OCI-LY3 (cell line): Measurements from ENCODE around the gene RPS6KC1.

Experiments used
- H2AFZ ChIP-seq: fragments of 200-600, 300-600 bp; shearing (Covaris generic); 2 replicates; pipeline ENCODE4 v1.6.0; 2014; ENCODE audit warnings: antibody characterized with exemption, low read depth, low read length
- H3K27ac ChIP-seq: fragments of 200-600, 300-600 bp; sonication (generic); 2 replicates; pipeline ENCODE4 v1.5.1; 2014; ENCODE audit warnings: mild to moderate bottlenecking, low read length, moderate library complexity, mixed read lengths
- H3K27me3 ChIP-seq: fragments of 200-600, 300-600 bp; sonication (generic); 2 replicates; pipeline ENCODE4 v1.6.1; 2014; ENCODE audit warnings: low read depth, low read length, mixed read lengths
- H3K36me3 ChIP-seq: fragments of 200-600, 300-600 bp; sonication (generic); replicated peaks from 2 replicates; pipeline ENCODE3; 2014; ENCODE audit warnings: low read depth, low read length, mixed read lengths
- H3K4me1 ChIP-seq: fragments of 300-600, 200-600 bp; sonication (generic); 2 replicates; pipeline ENCODE4 v1.6.1; 2014; ENCODE audit warnings: low read length, mixed read lengths
- H3K4me2 ChIP-seq: fragments of 200-600, 300-600 bp; sonication (generic); 2 replicates; pipeline ENCODE4 v1.6.1; 2014; ENCODE audit warnings: low read length, mixed read lengths
- H3K4me3 ChIP-seq: fragments of 300-600, 200-600 bp; sonication (generic); 2 replicates; pipeline ENCODE4 v1.5.1; 2014; ENCODE audit warnings: antibody characterized with exemption, mild to moderate bottlenecking, low read length, moderate library complexity
- H3K79me2 ChIP-seq: fragments of 300-600, 200-600 bp; shearing (Covaris generic); 2 replicates; pipeline ENCODE4 v1.6.1; 2014; ENCODE audit warnings: mild to moderate bottlenecking, low read length, mixed read lengths
- H3K9ac ChIP-seq: fragments of 300-600, 200-600 bp; shearing (Covaris generic); 2 replicates; pipeline ENCODE4 v1.6.0; 2014; ENCODE audit warnings: mild to moderate bottlenecking, low read length, moderate library complexity
- H3K9me3 ChIP-seq: fragments of 200-600, 300-600 bp; shearing (Covaris generic); 2 replicates; pipeline ENCODE4 v1.6.1; 2014; ENCODE audit warnings: low read length, mixed read lengths; ENCODE audit not compliant: insufficient read depth
- H4K20me1 ChIP-seq: fragments of 200-600, 300-600 bp; sonication (generic); 2 replicates; pipeline ENCODE4 v1.6.1; 2016; ENCODE audit warnings: low read length, mixed read lengths; ENCODE audit not compliant: insufficient read depth
- EZH2phosphoT487 ChIP-seq: fragments of 200-600 bp; shearing (Covaris generic); IDR thresholded peaks from 2 replicates; pipeline ENCODE4 v1.6.1; 2018; ENCODE audit warnings: antibody characterized with exemption, mixed run types, low read depth
- TF ChIP-seq, protein P1 (sequence below): fragments of 200-600, 300-600 bp; sonication (generic); IDR thresholded peaks from 2 replicates; pipeline ENCODE4 v1.5.1; 2014; ENCODE audit warnings: antibody characterized with exemption, low read length, low read depth

The RPS6KC1 gene

DNA sequence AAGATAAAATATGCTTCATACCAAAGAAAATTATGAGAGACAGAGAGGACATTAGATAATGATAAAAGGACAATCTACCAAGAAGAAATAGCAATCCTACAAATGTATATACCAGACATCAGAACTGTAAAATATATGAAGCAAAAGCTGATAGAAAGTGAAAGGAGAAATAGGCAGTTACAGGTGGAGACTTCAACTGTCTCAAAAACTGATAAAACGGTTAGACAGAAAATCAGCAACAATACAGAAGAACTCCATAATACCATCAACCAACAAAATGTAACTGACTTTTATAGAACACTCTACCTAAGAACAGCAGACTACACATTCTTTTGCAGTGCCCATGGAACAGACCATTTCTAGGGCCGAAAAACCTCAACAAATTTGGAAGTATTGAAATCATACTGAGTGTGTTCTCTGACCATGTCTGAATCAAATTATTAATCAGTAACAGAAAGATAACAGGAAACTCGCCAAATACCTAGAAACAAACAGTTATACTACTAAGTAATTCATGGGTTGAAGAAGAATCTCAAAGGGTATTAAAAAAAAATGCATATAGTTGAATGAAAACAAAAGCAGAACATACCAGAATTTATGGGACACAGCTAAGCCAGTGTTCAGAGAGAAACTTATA is 132.1 kb downstream of the RPS6KC1 start:
- no peak for TF ChIP-seq EZH2phosphoT487
- TF ChIP-seq, protein P1, sequence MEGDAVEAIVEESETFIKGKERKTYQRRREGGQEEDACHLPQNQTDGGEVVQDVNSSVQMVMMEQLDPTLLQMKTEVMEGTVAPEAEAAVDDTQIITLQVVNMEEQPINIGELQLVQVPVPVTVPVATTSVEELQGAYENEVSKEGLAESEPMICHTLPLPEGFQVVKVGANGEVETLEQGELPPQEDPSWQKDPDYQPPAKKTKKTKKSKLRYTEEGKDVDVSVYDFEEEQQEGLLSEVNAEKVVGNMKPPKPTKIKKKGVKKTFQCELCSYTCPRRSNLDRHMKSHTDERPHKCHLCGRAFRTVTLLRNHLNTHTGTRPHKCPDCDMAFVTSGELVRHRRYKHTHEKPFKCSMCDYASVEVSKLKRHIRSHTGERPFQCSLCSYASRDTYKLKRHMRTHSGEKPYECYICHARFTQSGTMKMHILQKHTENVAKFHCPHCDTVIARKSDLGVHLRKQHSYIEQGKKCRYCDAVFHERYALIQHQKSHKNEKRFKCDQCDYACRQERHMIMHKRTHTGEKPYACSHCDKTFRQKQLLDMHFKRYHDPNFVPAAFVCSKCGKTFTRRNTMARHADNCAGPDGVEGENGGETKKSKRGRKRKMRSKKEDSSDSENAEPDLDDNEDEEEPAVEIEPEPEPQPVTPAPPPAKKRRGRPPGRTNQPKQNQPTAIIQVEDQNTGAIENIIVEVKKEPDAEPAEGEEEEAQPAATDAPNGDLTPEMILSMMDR, result no peak
- Histone ChIP-seq H3K9me3 (peaks cover 9% of the 10 kb centered on the region), H3K27ac (peak overlapping the region; percentile 49)

DNA sequence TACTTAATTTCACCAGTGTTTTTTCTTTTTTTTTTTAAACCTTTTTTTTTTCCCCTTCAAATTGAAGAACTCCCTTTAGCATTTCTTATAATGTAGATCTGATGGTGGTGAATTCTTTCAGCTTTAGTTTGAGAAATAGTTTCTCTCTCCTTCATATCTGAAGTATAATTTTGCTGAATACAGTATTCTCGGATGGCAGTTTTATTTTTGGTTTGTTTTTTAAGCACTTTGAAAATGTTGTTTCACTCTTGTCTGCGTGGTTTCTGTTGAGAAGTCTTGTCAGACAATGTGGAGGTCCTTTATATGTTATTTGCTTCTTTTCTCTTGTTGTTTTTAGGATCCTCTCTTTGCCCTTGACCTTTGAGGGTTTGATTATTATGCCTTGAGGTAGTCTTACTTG is 135.1 kb downstream of the RPS6KC1 start:
- Histone ChIP-seq H3K4me1 (peaks cover 11% of the 10 kb centered on the region), H3K9me3 (peaks cover 9% of the 10 kb centered on the region)

More for the DNA sequence above, 132.1 kb downstream of the RPS6KC1 start:
- peak overlapping the region; percentile 21; the same call in 1 of the 2 replicates for H3K9ac ChIP-seq
- peak overlapping the region; percentile 72 for H3K4me2 ChIP-seq
- peaks cover 18% of the 10 kb centered on the region for H3K4me1 ChIP-seq
- no peaks in the 10 kb centered on the region for H4K20me1 ChIP-seq
- H3K27me3 ChIP-seq, result no peaks in the 10 kb centered on the region
- H3K36me3 ChIP-seq, result peaks cover 19% of the 10 kb centered on the region
- H2AFZ ChIP-seq, result no peak overlapping the region
- peak overlapping the region; percentile 57 for H3K4me3 ChIP-seq
- no peaks in the 10 kb centered on the region for H3K79me2 ChIP-seq

DNA sequence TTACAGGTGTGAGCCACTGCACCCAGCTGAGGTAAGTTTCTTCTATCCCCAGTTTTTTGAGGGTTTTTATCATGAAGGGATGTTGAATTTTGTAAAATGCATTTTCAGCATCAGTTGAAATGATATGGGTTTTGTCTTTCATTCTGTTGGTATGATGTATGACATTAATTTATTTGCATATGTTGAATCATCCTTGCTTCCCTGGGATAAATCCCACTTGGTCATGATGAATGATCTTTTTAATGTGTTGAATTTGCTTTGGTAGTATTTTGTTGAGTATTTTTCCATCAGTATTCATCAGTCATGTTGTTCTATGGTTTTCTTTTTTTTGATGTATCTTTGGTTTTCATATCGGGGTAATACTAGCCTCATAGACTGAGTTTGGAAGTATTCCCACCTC is 141.0 kb downstream of the RPS6KC1 start:
- no peak overlapping the region for H3K27ac ChIP-seq
- no peaks in the 10 kb centered on the region for H3K27me3 ChIP-seq
- H3K9me3 ChIP-seq, result 0 out of 2 replicates have a peak, but pooled peaks cover 1% of the 10 kb centered on the region
- H3K79me2 ChIP-seq, result no peaks in the 10 kb centered on the region
- no peak for TF ChIP-seq EZH2phosphoT487
- TF ChIP-seq, protein P1, result no peak
- no peaks in the 10 kb centered on the region for H3K4me1 ChIP-seq
- H3K36me3 ChIP-seq, result peaks cover 5% of the 10 kb centered on the region
- H3K4me3 ChIP-seq, result no peak overlapping the region
- no peaks in the 10 kb centered on the region for H4K20me1 ChIP-seq
- no peak overlapping the region for H3K4me2 ChIP-seq
- H2AFZ ChIP-seq, result no peak overlapping the region
- no peak overlapping the region for H3K9ac ChIP-seq

More for the DNA sequence above, 135.1 kb downstream of the RPS6KC1 start:
- TF ChIP-seq EZH2phosphoT487, result no peak
- TF ChIP-seq, protein P1, result no peak
- Histone ChIP-seq H4K20me1 (no peaks in the 10 kb centered on the region), H3K4me2 (no peak overlapping the region), H2AFZ (no peak overlapping the region), H3K27ac (no peak overlapping the region), H3K36me3 (peaks cover 17% of the 10 kb centered on the region), H3K27me3 (no peaks in the 10 kb centered on the region), H3K4me3 (no peak overlapping the region), H3K9ac (no peak overlapping the region), H3K79me2 (no peaks in the 10 kb centered on the region)

DNA sequence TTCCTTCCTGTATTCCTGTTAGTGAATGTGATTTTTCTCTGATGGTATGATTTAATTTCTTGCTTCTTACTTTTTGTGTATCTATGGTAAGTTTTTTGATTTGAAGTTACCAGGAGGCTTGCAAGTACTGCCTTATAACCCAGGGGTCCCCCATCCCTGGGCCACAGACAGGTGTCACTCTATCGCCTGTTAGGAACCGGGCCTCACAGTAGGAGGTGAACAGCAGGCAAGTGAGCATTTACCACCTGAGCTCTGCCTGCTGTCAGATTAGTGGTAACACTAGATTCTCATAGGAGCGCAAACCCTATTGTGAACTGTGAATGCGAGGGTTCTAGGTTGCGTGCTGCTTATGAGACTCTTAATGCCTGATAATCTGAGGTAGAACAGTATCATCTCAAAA is 143.3 kb downstream of the RPS6KC1 start:
- H2AFZ ChIP-seq, result no peak overlapping the region
- peaks cover 10% of the 10 kb centered on the region for H3K9me3 ChIP-seq
- no peaks in the 10 kb centered on the region for H3K79me2 ChIP-seq
- H3K36me3 ChIP-seq, result peaks cover 23% of the 10 kb centered on the region
- H3K4me2 ChIP-seq, result no peak overlapping the region
- H3K27me3 ChIP-seq, result no peaks in the 10 kb centered on the region
- H3K4me1 ChIP-seq, result no peaks in the 10 kb centered on the region
- H3K4me3 ChIP-seq, result no peak overlapping the region
- no peak overlapping the region for H3K9ac ChIP-seq
- no peaks in the 10 kb centered on the region for H4K20me1 ChIP-seq
- TF ChIP-seq, protein P1, result no peak
- no peak for TF ChIP-seq EZH2phosphoT487
- no peak overlapping the region for H3K27ac ChIP-seq
